NCI-H187 treated with DMSO at 0.1 percent for 48 hours (cell line): ENCODE data around the gene SP8.

ENCODE experiments used
- DNase-seq: peaks from one replicate; lab custom pipeline; 2025; lab: John Stamatoyannopoulos, UW

Gene SP8

GRCh38 chr7:20749906-20750305, 36.8 kb downstream of the SP8 start:
- no peak for DNase-seq

- no peak for DNase-seq
These were observed 37.8 kb downstream of the SP8 start for GRCh38 chr7:20748853-20749252.

- DNase-seq, result no peak
These were observed 39.7 kb downstream of the SP8 start for GRCh38 chr7:20747001-20747400.

- DNase-seq, result no peak
These were observed 41.0 kb downstream of the SP8 start for GRCh38 chr7:20745702-20746101.

- peak; percentile 69 for DNase-seq
These were observed 41.7 kb downstream of the SP8 start for GRCh38 chr7:20744954-20745446.

- no peak for DNase-seq
These were observed 43.8 kb downstream of the SP8 start for GRCh38 chr7:20742913-20743312.

- no peak for DNase-seq
These were observed 44.9 kb downstream of the SP8 start for GRCh38 chr7:20741801-20742200.

- DNase-seq, result no peak
These were observed 47.9 kb downstream of the SP8 start for GRCh38 chr7:20738518-20739481.

GRCh38 chr7:20737840-20738448, 48.7 kb downstream of the SP8 start:
- DNase-seq, result no peak

GRCh38 chr7:20735346-20736065, 51.2 kb downstream of the SP8 start:
- DNase-seq, result no peak
